C4-2B (cell line): Measurements from ENCODE around the gene POLR1H.

Experiments used
- ZFX ChIP-seq: fragments of 450-650 bp; IDR thresholded peaks from 2 replicates; pipeline ENCODE4 v1.6.1; 2017
- TF ChIP-seq, protein P1 (sequence below): fragments of 450-650 bp; conservative IDR thresholded peaks from 2 replicates; pipeline ENCODE4 v1.5.1; 2017; ENCODE audit warnings: mild to moderate bottlenecking

DNA sequence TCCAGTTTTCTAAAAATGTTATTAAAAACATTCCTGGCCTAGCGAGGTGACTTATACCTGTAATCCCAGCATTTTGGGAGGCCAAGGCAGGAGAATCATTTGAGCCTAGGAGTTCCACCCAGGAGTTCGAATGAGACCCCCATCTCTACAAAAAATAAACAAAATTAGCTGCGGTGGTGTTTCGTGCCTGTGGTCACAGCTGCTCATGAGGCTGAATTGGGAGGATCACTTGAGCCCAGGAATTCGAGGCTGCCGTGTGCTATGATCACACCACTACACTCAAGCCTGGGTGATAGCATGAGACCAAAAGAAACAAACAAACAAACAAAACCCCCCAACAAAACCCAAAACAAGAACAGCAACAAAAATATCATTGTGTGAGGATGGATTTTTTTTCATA lies 19.8 kb upstream of the POLR1H start:
- TF ChIP-seq, protein P1, sequence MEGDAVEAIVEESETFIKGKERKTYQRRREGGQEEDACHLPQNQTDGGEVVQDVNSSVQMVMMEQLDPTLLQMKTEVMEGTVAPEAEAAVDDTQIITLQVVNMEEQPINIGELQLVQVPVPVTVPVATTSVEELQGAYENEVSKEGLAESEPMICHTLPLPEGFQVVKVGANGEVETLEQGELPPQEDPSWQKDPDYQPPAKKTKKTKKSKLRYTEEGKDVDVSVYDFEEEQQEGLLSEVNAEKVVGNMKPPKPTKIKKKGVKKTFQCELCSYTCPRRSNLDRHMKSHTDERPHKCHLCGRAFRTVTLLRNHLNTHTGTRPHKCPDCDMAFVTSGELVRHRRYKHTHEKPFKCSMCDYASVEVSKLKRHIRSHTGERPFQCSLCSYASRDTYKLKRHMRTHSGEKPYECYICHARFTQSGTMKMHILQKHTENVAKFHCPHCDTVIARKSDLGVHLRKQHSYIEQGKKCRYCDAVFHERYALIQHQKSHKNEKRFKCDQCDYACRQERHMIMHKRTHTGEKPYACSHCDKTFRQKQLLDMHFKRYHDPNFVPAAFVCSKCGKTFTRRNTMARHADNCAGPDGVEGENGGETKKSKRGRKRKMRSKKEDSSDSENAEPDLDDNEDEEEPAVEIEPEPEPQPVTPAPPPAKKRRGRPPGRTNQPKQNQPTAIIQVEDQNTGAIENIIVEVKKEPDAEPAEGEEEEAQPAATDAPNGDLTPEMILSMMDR, result no peak
- no peak for TF ChIP-seq ZFX
